Uterus (tissue), 2 donors: Measurements from ENCODE around the gene NR3C2.

ENCODE experiments used
- POLR2A ChIP-seq, 2 donors: fragments of 450-650 bp; IDR thresholded peaks; one replicate each; pipeline ENCODE4 v1.6.1; 2016; ENCODE audit warnings: antibody characterized with exemption in 2 of 2, mild to moderate bottlenecking in 1 of 2, moderate library complexity in 1 of 2
- TF ChIP-seq, protein P1 (sequence below), 4 experiments: fragments of 200-600 bp in 2 of 4; fragments of 450-650 bp in 2 of 4; sonication (generic) in 2 of 4; IDR thresholded peaks; one replicate each; pipeline ENCODE4 v1.5.1; 2016 to 2019; ENCODE audit warnings: antibody characterized with exemption in 4 of 4, mild to moderate bottlenecking in 2 of 4, moderate library complexity in 1 of 4

DNA sequence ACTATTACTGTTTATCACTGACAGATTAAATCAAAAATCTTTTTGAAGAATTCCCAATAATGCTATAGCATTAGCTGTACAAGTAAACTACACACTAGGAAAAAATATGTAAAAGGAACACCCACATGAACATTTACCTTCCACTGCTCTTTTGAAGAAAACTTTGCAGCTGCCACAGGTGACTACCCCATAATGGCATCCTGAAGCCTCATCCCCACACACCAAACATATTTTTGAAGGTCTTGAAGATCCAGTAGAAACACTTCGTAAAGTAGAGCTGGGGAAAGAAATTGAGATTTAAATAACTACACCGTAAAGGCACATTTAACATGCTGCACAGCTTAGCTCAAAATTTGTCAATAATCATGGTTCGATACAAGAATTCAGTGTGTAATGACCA, 182.4 kb downstream of the NR3C2 start:
- TF ChIP-seq POLR2A (IDR thresholded peaks at IDR 0.05): no peak
- TF ChIP-seq, protein P1, sequence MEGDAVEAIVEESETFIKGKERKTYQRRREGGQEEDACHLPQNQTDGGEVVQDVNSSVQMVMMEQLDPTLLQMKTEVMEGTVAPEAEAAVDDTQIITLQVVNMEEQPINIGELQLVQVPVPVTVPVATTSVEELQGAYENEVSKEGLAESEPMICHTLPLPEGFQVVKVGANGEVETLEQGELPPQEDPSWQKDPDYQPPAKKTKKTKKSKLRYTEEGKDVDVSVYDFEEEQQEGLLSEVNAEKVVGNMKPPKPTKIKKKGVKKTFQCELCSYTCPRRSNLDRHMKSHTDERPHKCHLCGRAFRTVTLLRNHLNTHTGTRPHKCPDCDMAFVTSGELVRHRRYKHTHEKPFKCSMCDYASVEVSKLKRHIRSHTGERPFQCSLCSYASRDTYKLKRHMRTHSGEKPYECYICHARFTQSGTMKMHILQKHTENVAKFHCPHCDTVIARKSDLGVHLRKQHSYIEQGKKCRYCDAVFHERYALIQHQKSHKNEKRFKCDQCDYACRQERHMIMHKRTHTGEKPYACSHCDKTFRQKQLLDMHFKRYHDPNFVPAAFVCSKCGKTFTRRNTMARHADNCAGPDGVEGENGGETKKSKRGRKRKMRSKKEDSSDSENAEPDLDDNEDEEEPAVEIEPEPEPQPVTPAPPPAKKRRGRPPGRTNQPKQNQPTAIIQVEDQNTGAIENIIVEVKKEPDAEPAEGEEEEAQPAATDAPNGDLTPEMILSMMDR (IDR thresholded peaks at IDR 0.05): no peak
